Stimulated activated CD8-positive, alpha-beta memory T cell treated with anti-CD3 and anti-CD28 coated beads, Interleukin-4, amount 100 ng/mL, for 1 hour (primary cell): Measurements from ENCODE around the gene TM7SF3.

ENCODE experiments used
- DNase-seq, 2 donors: peaks; one replicate each; pipeline ENCODE4 v3.0.0-alpha.2; 2020; ENCODE audit warnings: low read depth in 2 of 2, low spot score in 1 of 2

TM7SF3 gene

GRCh38 chr12:26935636-26936378, 78.4 kb downstream of the TM7SF3 start:
- no peak for DNase-seq

GRCh38 chr12:26929590-26929989, 84.6 kb downstream of the TM7SF3 start:
- no peak for DNase-seq

- DNase-seq: no peak
Observed at GRCh38 chr12:26928661-26929060, 85.5 kb downstream of the TM7SF3 start.
